Raji (cell line): ENCODE data around the gene MPZL1.

Experiments
- POLR2A ChIP-seq: IDR thresholded peaks from 2 replicates; pipeline ENCODE4 v1.6.1; 2011; ENCODE audit warnings: low read depth, low read length, control low read depth; ENCODE audit not compliant: insufficient read depth

MPZL1 gene

DNA sequence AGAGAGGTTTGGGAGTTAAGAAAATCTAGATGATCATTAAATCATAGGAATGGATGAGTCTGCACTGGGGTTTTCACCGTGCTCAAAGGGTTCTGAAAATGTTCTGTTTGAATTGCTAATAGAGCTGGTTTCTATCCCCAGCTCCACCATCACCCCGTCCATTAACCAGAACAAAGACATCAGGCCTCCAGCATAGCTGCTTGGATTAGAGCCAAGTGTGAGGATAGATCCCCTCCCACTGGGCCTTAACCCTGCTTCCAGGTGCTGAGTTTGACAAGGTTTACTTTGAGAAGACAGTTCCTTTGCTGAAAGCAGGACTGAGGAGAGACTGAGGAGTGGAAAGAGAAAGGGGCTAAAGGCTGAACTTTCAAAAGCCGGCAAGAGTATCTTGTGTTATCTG lies 48.3 kb downstream of the MPZL1 start:
- no peak for TF ChIP-seq POLR2A

DNA sequence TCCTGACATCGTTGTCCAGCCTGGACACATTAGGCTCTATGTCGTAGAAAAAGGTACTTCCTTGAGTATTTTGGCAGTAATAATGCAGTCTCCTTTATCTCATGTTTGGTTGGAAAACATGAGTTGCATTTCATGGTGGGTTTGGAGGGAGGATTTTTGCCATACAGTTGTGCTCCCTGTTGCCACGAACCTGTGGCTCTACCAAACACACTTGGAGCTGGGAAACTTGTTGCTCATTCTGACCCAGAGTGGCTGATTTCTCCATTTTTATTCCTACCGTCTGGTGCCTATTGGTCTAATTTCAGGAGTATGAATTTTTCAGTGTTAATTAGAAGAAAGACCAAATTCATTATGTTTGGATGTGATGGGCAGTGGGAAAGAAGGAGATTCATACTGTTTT lies 50.7 kb downstream of the MPZL1 start:
- TF ChIP-seq POLR2A, result no peak

DNA sequence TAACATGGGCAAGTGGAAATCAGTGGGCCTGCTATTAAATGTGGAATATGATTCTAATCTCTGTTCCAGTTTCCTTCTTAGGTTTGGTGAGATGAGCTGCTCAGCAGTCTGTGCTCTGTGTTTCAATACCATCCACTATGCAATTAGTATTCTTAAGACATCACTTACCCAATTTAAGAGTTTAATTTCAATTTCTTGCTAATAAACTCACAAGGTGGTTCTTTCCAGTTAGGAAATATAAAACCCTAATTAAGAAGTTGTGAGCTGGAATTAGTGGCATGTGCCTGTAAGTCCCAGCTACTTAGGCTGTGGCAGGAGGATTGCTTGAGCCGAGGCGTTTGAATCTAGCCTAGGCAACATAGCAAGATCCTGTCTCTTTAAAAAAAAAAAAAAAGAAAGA lies 51.7 kb downstream of the MPZL1 start:
- TF ChIP-seq POLR2A, result no peak

DNA sequence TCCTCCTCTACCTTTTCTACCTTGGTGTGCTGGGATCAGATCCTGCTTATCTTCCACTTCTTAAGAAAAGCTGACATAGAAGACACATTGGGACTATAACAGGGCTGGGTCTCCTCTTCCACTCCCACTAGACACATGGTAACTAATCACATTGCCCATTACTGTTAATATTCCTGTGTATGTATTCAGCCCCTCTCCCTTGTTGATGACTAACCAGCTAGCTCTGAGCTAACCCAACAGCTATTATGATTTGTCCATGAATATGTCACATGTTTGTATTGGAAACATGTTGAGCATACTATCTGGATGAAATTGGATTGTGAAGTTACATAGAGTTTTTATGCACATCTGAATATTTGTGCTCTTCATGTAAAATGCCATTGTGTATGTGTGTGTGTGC lies 52.9 kb downstream of the MPZL1 start:
- no peak for TF ChIP-seq POLR2A

DNA sequence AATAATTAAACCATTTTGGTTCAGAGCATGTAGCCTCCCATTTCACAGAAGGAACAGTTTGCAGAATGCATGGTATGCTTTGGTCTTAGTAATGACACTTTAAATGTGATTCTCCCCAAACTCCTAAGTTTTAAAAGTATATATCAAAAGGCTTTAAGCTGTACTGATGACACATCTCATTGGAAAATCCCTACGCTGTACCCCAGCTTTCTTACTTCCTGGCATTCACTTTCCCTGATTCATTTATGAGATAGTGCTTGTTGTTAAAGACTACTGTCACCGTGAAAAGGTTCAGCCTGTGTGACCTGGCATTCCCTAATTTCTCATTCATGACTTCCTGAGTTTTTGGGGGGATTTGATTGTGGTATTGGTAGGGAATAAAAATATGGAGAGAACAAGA lies 53.4 kb downstream of the MPZL1 start:
- no peak for TF ChIP-seq POLR2A

DNA sequence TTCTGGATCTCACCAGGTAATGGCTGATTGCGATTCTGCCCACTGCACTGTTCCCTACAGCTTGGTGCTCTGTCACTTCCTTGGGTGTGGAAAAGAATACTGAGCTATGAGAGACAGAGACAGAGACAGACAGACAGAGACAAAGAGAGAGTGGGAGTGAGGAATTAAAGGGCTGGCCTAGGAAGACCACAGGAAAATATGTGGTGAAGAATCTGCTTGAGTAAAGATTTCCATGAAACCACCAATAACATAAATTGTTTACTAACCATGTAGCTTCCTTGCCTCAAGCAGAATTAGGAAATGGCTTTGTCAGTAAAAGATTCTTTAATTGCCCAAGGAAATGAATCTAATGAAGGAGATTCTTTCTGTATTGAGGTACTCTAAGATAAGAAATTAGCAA lies 54.4 kb downstream of the MPZL1 start:
- no peak for TF ChIP-seq POLR2A

DNA sequence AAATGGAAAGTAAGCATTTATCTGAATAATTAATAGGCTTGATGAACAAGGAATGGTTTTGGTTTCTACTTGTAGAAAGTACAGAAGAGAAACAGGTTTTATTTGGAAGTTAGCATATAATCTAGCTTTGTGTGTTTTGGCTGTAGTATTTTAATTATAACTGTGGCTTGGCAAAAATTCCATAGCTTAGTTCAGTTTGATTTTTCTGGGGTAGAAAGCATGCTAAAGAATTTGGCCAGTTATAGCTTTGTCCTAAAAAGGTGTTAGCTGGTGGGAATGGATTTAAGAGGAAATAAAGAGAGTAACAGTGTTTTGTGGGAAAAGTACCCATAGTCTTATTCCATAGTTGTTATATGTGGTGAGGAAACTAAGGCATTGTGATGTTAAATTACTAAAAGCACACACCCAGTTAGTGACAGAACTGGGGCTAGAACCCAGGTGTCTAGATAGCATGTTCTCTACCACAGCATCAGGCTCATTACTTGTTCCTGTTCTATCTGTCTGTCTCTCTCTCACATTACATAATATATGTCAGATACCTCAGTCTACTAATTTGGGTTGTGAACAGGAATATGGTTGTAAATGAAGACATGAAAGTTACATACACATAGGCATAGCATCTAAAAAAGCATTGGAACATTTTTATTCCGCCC lies 55.0 kb downstream of the MPZL1 start:
- TF ChIP-seq POLR2A, result no peak

DNA sequence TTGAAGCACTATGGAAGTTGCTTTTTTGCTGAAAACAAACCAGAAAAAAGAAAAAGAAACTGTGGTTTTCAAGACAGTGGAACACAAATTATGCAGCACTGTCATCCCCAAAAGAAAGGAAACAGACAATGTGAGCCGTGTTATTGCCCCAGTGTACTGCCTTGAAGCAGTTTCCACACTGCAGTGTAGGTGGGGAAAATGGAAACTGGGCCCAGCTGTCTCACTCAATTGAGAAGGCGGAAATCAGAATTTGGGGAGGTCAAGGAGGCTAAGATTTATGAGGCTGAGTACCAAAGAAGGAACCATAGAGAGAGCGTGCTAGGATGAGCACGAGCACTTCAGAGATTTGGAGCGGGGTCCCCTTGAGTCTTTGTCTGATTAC lies 55.5 kb downstream of the MPZL1 start:
- TF ChIP-seq POLR2A, result no peak

DNA sequence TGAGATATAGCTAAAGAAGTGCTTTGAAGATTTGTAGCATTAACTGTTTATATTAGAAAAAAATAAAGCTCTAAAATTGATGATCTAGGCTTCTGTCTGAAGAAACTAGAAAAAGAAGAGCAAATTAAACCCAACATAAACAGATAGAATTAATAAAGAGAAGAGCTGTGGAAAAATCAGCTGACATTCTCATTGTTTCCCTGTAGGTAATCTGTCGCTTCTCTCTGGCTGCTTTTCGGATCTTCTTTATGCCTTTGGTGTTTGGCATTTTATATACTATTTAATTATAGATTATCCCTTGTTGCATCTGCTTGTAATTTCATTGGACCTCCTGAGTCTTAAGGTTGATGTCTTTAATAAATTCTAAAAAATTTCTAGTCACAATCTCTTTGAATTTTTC lies 59.8 kb downstream of the MPZL1 start:
- no peak for TF ChIP-seq POLR2A

DNA sequence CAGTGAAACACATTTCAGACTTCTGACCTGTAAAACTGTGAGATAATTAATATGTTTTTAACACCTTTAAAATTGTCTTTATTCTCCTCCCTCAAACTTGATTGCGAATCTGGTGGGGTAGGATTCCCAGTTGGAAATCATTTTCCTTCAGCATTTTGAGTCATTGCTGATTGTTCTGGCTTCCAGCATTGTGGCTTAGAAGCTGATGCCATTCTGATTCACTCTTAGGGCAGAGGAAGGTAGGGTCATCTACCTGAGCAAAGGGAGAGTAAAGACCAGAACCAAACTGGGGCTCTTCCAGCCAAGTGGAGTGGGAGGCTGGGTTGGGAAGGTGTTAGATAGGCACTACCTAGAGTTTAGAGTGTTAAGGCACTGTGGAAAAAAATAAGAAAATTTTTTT lies 61.2 kb downstream of the MPZL1 start:
- no peak for TF ChIP-seq POLR2A

DNA sequence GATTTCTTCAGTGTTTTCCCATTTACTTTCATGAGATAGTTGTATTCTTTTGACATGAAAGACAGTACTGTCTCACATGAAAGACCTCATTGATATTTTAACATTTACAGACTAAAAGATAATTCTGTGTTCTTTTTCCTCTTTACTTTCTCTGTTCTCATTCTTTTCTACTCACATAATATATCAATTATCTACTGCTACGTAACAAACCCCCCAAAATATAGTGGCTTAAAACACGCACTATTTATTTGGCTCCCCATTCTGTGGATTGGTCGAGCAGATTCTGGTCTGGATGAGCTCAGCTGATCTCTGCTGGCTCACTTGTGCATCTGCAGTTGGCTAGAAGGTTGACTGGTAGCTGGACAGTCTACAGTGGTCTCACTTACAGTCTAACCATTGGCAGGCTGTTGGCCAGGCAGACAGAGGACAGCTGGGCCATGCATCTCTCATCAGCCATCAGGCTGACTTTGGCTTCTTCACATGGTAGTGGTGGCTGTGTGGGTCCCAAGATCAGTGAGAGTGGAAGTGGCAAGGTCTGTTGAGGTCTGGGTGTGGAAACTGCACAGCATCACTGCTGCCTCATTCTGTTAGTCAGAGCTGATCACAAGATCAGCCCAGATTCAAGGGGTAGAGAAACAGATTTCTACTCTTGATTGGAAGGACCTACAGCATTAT lies 63.2 kb downstream of the MPZL1 start:
- TF ChIP-seq POLR2A, result no peak

DNA sequence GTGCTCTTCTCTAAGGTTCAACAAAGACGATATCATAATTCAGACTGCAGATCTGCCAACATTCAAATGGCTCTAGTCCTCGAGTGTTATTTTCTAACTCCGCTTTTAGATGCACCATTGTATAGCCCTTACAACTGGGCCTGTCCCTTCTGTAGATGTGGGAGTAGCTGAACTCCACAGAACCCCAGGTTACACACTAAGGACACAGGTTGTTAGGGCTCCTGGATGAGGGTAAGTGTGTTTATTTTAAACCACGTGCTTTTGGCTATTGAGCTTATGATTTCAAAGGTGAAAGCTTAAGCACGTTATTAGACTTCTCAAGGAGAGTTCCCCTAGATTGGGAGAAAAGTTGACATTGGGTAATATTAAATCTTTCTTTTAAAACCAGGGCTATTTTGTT lies 64.7 kb downstream of the MPZL1 start:
- no peak for TF ChIP-seq POLR2A

DNA sequence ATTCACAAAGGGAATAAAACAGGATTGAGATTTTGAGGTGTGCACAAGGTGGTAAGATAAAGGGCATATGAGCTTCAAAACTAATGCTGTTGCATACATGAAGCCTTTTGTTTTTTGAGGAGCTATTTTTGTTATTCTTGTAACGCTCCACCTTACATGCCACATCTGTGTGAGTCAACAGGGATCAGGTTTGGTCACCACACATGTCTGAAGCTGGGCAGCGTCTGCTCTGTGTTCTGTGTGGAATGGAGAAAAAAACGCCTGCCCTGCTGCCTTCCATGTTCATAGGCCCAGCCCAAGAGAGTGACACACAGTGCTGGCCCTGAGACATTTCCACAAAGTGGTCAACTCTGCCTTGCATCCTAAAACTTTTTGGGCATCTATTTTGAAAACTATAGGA lies 67.7 kb downstream of the MPZL1 start:
- no peak for TF ChIP-seq POLR2A

DNA sequence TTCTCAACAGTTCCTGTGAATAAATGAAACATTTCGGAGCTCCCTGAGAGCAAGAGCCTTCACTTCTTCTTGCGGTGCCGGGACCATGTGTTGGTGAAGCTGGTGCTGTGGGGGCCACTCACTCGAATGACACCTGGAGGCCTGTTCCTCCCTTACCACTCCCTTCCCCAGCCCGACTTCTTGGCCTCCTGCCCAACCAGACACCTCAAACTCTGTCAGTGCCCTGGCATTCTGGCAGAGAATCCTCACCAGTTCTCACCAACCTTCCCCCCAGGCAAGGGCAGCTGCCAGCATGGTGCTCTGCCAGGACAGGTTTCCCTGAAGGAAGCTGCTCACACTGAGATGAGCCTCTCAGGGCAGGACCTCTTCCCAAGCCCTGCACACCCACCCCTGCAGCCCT lies 68.3 kb downstream of the MPZL1 start:
- no peak for TF ChIP-seq POLR2A

DNA sequence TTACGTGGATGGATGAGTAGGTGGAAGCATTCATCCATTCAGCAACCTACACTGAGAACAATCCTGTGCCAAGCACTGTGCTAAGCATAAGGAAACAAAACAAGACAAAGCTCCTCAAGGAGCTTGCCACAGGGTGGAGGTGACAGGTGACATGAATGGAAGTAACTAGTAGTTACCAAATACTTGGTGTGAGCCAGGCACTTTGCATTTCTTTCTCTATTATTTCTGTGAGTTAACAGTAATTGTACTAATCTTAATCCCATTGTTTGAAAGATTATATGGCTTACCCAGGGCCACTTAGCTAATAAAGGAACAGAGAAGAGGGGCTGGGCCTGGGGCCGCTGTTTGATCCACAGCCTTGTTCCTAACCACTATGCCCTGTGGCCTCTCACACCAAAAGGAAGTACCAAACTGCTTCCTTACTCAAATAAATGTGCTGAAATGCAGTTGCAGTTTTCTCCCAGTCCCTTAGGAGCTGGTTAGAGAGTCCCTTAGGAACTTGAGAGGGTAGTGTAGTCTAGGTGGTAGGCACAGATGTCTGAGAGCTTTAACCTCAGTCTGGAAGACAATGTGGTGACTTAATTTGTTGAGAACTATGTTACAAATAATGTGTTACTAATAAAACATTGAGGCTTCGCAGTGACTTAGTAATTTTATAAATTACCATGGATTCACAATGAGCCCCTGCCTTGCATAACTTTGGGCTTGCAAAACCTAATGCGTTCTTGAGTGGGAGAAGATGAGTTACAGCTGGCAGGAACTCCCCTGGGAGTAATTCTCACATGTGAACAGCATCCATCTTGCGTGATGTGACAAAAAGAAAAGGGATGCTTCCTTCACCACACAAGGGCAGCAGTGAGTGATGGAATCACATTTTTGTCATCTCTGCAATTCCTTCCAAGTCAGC lies 69.8 kb downstream of the MPZL1 start:
- TF ChIP-seq POLR2A, result no peak

DNA sequence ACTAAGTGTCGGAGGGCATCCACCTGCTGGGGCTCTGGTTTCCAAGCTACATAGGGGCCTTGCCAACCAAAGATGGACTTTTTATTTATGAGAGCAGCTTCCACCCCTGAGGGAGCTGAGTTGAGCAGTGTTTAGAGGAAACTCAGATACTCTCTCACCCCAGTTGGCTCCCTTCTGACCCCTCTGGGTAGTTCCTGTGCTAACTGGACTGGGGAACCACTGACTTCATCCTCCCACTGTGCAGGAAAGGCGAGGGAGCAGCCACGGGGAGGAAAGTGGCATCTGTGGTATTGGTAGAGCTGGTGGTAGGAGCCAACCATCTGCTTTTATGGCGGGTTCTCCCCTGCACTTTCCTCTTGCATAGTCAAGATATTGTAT lies 70.4 kb downstream of the MPZL1 start:
- TF ChIP-seq POLR2A, result no peak
